ENCODE results near the gene IFFO2.
A peak's percentile ranks its signal among the peaks of the same experiment; 100 is the strongest.

The IFFO2 gene

DNA sequence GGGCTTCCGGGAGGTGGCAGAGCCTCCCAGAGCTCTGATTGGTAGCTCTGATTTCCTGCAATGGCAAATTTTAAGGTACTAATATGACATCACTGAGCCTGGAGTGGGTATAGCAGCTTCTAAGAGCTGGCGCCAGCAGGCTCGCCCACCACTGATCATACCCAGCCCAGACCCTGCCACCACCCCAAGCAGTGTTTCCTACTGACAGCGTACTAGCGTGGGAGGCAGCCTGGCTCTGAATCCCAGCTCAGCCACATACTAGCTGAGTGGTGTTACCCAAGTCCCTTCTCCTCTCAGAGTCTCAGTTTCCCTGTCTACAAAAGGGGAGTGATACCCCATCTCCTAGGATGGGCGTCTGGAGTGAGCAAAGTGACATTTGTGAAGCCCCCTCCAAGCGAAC is 41.1 kb downstream of the IFFO2 start:
- TF ChIP-seq, protein P1, sequence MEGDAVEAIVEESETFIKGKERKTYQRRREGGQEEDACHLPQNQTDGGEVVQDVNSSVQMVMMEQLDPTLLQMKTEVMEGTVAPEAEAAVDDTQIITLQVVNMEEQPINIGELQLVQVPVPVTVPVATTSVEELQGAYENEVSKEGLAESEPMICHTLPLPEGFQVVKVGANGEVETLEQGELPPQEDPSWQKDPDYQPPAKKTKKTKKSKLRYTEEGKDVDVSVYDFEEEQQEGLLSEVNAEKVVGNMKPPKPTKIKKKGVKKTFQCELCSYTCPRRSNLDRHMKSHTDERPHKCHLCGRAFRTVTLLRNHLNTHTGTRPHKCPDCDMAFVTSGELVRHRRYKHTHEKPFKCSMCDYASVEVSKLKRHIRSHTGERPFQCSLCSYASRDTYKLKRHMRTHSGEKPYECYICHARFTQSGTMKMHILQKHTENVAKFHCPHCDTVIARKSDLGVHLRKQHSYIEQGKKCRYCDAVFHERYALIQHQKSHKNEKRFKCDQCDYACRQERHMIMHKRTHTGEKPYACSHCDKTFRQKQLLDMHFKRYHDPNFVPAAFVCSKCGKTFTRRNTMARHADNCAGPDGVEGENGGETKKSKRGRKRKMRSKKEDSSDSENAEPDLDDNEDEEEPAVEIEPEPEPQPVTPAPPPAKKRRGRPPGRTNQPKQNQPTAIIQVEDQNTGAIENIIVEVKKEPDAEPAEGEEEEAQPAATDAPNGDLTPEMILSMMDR (IDR thresholded peaks at IDR 0.05; ENCODE audit: insufficient read depth, low read depth, low read length, missing control alignments), result no peak
- no peak overlapping the region for H3K4me3 ChIP-seq (ENCODE audit: low read length)
- DNase-seq (ENCODE audit: low read depth), result no peak

DNA sequence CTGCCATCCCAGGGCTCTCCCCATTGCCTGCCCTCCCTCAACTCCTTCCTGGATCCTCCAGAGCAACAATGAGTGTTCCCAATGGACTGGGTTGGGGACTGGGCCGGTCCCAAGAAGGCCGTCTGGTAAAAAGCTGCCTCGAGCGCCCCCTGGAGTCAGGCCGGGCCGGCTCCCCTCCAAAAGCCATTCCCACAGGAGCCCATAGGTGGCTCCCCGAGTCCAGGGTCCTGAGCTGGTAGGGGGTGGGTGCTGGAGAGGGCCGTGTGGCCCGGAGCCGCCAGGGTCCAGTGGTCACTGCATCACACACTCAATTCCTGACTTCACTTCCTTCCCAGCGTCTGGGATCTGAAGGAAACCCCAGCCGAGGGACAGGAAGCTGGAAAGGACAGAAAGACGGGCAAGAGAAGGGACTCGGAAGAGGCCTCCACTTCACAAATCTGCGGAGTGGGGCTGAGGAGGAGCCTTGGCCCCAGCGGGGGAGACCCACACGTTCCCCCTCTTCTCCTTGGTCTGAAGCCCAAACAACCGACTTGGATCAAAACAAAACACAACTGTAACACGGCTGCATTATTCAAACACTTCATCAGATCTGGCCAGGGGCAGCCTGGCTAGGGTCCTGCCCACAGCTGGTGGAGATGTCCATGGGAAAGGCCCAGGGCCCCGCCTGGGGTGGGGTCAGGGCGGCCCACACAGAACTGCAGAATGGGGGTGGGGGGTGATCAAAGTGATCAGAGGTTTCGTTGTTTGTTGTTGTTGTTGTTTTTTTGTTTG is 43.2 kb downstream of the IFFO2 start:
- no peak overlapping the region for H3K4me3 ChIP-seq (ENCODE audit: low read length)
- TF ChIP-seq, protein P1 (IDR thresholded peaks at IDR 0.05; ENCODE audit: insufficient read depth, low read depth, low read length, missing control alignments), result peak; percentile 88
- peak; percentile 72 for DNase-seq (ENCODE audit: low read depth)

DNA sequence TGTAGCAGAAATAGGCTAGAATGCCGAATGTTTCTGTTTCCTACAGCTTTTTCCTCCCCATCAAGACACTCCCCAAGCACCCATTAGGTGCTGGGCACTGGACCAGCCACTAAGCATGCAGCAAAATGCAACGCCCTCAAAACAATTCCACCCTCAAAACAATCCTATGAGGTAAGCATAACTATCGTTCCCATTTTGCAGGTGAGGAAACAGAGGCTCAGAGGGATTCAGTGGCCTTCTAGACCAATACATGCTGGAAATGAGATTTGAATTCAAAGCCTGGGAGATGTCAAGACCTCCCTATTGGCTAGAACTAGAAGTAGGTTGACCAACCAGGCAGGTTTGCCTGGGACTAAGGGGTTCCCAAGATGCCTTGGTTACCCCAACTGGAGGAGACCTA is 43.9 kb downstream of the IFFO2 start:
- H3K4me3 ChIP-seq (ENCODE audit: low read length), result no peak overlapping the region
- no peak for DNase-seq (ENCODE audit: low read depth)
- TF ChIP-seq, protein P1 (IDR thresholded peaks at IDR 0.05; ENCODE audit: insufficient read depth, low read depth, low read length, missing control alignments), result no peak

DNA sequence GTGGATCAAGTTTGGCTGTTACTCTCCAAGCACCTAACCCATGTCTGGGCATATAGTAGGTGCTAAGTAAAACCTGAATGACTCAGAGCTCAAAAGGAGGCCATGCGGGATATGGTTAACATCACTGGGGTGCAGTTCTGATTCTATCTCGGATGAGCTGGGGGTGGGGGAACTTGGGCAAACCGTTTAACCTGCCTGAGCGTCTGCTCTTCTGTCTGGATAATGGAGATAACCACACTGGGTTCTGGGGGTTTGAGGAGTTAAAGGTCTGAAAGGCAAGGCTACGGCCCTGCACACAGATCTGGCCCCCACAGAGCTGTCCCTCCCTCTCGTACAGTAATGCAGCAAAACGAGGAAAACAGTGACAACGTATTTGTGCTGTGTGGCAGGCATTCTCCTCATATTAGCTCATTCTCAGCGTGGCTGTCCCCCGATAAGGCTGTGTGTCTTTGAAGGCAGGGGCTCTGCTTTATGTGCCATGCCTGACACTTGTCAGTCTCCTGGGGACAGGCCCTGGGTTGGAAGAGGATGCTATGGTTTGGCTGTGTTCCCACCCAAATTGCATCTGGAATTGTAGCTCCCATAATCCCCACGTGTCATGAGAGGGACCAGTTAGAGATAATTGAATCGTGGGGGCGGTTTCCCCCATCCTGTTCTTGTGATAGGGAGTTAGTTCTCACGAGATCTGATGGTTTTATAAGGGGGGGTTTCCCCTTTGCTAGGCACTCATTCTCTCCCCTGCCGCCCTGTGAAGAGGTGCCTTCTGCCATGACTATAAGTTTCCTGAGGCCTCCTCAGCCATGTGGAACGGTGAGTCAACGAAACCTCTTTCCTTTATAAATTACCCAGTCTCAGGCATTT is 47.3 kb downstream of the IFFO2 start:
- no peak overlapping the region for H3K4me3 ChIP-seq (ENCODE audit: low read length)
- DNase-seq (ENCODE audit: low read depth), result no peak

DNA sequence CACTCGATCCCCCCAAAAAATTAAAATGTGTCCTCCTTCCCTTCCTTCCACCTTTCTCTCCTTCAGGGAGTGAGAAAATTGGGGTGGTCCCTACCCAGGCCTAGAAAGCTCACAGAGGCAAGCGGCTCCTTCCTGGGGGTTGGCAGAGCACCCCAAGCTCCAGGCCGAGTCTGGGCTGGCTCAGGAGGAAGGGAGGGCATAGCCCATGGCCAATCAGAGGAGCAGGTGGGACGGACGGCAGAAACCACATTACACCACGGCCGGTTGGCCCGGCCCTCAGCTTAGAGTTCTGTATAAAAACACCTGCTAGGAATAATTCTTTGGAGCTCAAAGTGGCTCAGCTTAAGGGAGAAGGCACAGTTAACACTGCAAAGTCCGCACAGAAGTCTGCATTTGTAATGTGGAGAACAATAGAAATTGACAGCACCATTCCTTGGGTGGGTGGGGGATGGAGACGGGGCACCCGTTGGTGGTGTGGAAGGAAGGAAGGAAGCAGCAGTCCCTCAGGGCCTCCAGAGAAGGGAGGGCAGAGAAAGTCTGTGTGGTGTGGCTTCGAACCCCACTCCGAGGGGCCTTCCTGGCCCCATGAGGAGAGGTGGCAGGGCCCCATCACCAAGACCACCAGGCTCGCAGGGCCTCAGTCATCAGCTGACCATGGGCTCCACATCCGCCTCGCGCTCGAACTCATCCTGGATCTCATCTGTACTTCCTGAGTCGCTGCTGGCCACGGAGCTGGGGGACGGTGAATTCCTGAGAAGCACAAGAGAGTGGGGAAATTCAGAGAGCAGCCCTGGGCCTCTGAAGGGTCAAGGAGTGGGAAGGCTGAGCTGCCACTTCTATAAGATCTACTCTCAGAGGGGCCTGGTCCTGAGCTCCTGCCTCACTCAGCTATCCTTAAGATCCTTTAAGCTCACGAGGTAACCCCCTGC is 48.3 kb downstream of the IFFO2 start:
- DNase-seq (ENCODE audit: low read depth), result no peak
- H3K4me3 ChIP-seq (ENCODE audit: low read length), result no peak overlapping the region
- TF ChIP-seq, protein P1 (IDR thresholded peaks at IDR 0.05; ENCODE audit: insufficient read depth, low read depth, low read length, missing control alignments), result no peak

More for the DNA sequence above, 47.3 kb downstream of the IFFO2 start:
- TF ChIP-seq, protein P1 (IDR thresholded peaks at IDR 0.05; ENCODE audit: insufficient read depth, low read depth, low read length, missing control alignments), result no peak
